NCI-H2196 (cell line): ENCODE data around the gene NECTIN1.

Experiments
- DNase-seq: peaks from one replicate; lab custom pipeline; 2025; ENCODE audit not compliant: unreplicated experiment; lab: John Stamatoyannopoulos, UW

Gene NECTIN1

DNA sequence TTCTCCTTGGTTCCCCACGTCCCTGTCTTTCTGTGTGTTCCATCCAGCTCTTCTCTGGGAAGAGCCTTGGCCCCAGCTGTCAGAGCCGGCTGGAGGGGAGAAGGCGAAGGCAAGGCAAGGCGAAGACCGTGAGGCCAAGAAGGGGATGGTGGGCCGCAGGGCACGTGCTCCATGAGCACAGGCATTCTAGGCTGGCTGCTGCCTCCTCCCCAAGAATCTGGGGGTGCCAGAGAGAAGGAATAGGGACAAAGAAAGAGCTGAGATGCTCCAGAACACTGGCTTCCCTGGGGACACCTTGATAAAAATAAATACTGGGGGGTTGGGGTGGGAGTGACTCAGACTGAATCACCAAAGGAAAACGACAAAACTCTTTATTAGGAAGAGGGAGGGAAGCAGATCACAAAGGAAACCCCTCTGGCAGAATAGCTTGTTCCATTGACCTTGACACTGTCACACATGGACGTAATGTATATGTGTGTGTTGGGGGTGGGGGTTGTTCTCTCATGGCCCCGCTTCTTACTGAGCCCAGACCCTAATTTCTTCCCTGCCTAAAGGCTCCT is 52.5 kb downstream of the NECTIN1 start:
- no peak for DNase-seq

DNA sequence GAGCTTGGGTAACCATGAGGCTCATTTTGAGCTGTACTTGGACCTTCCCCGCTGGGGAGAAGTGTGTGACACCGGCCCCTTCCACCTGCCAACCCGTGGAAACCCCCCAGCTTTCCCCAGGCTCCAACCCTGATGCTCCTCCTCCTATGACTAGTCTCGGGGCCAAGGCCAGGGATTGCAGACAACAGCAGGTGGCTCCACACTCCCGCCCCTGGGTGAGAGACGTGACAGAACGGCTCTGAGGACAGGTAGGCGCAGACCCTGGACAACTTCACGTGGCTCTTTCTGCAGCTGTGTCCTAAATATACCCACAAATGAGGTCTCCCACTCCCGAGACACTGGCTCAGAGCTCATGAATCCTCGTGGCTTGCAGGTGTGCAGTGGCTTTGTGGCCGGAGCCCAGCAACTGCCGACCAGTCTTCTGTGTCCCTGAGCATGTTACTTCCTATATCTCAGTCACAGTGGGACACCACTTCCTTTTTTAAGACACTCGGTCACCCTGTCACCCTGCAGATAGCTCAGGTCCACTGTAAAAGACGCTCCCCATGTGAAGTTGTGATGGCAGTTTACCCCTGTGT is 55.2 kb downstream of the NECTIN1 start:
- DNase-seq = peak; percentile 6

DNA sequence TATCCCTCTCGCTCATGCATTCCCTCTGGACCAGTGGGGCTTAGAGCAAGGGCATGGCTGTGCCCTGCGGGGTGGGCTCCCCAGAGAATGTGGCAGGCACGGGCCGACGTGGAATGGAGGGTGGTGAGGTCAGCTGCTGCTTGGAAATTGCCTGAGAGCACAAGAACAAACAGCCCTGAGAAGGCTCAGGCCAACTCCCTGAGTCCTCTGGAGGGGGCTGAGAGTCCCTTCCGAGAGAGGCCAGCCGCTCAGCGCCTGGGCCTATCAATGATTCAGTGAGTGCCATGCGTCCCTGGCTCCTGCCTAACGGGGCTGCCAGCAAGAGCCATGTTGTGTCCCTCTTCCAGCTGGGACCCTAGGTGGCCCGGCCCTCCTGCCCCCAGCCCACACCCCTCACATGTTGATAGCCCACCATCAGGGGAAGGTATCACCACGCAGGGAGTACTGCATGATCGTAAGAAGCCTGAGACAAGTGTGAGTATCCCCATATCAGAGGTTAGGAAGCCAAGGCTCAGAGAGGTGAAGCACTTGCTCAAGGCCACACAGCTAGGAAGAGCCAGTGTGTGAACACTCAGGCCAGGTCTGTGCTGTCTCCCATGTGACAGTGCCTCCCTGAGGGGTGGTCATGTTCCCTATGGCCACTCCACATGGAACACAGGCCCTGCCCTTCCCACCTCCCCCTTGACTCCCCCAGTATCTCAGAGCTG is 55.8 kb downstream of the NECTIN1 start:
- DNase-seq = no peak

DNA sequence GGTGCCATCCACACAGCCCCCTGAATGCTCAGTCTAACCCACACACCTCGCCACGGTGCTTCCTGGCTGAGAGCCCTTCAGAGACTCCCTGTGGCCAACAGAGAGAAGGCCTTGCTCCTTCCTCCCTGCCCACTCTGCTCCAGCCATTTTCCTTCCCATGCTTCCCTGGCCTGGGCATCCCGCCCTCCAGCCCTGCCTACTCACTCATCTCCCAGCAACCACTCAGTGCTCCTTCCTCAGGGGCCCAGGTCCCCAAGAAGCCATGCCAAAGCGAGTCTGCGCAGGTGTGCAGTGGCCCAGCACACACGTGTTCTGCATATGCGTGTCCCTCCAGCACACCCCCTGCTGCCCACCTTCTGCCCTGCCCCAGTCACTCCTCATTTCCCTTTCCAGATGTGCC is 56.4 kb downstream of the NECTIN1 start:
- no peak for DNase-seq

DNA sequence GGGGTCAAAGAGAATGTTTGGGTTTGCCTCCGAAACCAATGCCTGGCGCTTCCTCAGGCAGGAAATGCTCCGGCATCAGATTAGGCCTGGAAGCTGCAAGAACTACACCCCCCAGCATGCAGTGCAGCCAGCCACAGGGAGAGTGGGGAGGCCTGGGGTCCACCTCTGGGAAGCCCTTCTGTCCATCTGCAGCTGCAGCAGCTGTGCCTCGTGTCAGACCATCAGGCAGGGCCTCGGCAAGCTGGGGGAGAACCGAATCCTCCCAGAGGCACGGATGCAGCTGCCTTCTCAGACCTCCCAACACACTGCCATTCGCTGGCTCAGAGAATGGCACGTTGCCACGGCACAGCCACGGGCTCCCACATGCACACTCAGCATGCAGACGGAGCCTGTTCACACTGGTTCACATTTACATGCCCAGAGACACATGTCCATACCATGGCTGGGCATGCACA is 57.4 kb downstream of the NECTIN1 start:
- DNase-seq = peak; percentile 46

DNA sequence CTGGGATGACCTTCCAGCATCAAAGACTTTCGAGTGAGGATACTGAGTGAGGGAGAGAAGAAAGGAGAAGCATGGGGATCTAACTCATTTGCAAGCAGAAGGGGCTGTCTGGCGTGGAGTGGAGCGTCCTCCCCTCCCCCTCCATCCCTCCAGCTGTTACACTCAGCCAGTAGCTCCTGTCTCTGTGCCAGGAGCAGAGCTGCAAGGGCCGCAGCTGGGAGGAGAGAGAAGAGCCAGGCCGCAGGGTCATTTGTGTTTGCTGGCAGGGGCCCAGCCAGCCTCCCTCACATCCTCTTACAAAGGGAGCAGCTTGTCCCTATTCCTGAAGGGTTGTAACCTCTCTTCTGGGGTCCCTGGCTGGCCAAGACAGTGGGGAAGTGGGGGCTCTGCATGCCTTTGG is 57.9 kb downstream of the NECTIN1 start:
- DNase-seq = peak; percentile 79

DNA sequence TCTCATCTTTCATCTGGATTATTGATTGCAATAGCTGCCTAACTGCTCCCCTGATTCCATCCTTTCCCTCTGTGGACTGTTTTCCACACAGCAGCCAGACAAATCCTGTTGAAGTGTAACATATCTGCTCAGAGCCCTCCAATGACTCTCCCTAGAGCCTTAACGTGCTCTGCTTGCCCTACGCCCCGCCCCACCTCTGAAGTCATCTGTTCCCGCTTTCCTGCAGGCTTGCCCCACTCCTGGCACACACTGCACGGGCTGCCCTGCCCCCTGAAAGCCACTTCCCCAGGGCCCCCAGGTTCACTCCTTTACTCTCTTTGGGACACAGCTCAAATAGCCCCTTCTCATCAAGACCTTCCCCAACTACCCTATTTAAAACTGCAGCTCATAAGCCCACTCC is 59.5 kb downstream of the NECTIN1 start:
- no peak for DNase-seq

DNA sequence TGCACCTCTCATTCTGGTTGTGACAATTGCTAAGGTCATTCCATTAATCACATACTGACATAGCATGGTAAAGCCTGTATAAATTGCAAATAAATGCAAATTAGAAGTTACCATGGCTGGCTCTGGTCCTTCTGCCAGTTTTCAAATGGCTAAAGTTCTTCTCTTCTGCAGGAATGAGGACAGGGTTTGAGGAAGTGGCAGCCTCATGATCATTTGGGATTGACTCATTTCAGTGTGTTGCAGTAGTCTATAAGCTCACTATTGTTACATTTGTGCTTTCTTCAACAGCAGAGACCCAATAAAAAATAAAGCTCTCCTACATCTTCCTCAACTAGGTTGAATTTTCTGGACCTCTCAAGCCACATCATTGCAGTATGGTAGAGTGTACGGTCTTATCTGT is 60.3 kb downstream of the NECTIN1 start:
- DNase-seq = no peak

DNA sequence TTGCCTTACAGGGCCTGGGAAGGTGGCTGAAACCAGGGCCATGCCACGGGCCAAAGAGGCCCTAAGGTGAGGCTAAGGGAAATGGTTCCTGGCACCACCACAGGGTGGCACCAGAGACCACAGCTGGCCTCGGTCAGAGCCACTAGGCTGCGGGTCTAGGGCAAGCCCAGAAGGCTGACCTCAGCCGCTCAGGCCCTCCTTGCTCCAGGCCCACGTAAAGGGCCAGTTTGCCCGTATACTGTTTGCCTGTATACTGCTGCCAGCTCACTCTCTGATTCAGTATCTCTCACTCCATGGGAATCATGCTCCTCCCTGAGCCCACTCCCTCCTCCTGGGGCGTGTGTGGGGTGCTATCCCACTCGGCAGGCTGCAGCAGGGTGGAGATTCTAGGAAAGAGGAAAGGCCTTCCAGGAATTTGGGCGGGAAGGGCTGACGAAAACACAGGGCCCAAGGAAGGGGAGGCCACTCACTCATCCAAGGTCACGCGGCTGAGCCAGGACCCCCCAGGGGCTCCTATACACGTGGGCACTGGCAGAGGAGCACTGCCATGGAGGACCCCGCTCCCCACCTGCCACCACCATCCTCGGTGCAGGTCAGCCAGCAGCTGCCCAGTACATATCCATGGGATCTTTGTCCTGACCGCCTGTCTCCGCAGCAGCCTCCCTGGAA is 62.4 kb downstream of the NECTIN1 start:
- peak; percentile 87 for DNase-seq

DNA sequence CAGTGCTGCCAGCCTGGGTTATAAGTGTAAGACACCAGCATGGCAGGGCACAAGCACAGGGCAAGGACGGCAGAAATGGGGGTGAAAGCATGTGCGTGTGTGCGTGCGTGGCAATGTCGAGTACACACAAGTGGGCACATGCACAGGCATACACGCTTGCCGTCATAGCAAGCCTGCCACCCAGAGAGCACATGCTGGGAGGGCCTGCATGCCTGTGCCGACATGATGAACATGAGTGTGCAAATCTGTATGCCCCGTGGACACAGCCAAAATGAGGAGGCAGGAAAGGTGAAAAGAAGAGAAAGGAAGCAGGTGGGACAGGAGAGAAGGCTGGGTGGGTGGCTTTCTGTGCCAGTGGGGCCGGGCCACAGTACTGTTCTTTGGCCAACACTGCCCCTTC is 62.9 kb downstream of the NECTIN1 start:
- no peak for DNase-seq

DNA sequence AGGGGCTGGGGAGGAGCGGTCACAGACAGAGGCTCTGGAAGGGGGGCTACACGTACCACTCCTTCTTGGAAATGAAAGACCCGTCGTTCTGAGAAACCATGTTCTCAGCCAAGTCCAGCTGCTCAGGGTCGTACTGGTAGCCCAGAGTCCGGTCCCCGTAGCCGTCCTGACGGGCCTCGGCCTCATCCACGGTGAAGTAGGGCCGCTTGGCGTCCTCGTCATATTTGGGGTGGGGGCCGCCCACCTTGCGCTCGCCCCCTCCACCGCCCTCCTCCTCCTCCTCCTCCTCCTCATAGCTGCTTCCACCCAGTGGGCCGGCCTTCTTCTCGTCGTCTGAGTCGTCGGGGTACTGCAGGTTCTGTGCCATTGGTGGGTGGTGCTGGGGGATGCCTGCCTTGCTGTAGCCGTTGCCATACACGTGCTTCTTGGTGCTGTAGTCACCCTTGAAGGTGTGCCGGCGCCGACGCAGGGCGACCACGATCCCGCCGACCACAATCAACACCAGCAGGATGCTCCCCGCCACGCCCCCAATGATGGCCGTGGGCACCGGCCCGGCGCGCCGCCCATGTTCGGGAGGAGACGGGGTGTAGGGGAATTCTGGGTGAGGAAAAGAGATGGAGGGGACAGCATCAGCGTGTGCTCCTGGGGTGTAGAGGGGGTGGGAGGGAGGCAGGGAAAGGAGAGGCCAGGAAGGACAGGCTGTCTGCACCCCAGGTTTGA is 64.1 kb downstream of the NECTIN1 start:
- no peak for DNase-seq

DNA sequence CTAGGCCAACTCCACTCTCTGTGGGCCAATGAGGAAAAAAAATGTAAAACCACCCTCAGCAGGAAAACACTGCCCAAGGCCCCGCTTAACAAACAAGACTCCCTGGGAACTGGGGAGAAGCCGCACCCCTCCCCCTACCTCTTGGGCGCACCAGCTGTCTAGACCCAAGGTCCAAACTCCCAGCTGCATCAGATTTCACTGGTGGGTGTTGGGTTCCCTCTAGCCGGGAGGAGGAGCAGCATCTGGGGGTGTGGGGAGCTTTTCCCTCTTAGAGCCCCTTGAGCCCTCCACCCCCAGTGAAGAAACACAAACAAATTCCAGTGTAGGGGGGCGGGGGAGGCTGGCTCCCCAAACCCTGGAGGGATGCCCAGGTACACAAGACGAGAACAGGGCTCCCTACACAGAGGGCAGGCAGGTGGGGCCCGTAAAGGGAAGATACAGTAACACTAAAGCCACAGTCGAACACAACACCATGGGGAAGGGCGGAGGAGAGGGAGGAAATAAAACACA is 64.9 kb downstream of the NECTIN1 start:
- peak; percentile 77 for DNase-seq

DNA sequence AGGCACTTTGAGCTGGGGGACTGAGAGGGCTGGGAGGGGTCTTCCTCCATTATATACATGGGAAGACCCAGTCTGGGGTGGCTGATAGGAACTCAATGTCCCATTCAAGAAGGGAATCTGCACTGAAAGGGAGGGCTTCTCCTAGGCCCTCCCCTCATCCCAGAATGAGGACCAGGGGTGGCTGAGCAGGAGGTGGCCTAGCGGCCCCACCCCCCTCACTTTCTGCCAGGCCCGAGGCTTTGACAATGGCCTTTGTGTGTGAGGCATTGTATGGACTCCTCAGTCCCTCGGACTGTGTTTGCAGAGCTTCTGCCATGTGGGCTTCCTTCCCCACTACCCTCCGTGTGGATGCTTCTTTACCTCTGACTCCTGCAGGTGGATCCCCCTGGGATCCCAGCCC is 65.7 kb downstream of the NECTIN1 start:
- DNase-seq = no peak

DNA sequence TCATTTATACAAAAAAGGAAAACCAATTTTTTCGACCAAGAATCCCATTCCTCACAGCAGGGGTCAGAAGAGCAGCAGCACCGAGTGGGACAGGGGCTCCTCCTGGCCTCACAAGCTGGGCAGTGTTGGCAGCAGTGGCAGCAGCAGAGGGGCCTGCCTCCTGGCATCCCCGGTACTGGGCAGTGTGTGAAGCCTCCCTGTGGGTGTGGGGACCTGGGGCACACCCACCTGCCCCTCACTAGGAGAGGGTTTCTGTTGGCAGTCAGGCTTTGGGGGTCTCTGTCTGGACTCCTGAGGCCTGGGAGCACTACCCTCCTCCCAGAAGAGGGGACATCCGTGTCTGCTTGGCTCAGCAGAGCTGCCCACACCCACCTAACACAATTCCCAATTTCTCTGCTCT is 67.8 kb downstream of the NECTIN1 start:
- DNase-seq = no peak

DNA sequence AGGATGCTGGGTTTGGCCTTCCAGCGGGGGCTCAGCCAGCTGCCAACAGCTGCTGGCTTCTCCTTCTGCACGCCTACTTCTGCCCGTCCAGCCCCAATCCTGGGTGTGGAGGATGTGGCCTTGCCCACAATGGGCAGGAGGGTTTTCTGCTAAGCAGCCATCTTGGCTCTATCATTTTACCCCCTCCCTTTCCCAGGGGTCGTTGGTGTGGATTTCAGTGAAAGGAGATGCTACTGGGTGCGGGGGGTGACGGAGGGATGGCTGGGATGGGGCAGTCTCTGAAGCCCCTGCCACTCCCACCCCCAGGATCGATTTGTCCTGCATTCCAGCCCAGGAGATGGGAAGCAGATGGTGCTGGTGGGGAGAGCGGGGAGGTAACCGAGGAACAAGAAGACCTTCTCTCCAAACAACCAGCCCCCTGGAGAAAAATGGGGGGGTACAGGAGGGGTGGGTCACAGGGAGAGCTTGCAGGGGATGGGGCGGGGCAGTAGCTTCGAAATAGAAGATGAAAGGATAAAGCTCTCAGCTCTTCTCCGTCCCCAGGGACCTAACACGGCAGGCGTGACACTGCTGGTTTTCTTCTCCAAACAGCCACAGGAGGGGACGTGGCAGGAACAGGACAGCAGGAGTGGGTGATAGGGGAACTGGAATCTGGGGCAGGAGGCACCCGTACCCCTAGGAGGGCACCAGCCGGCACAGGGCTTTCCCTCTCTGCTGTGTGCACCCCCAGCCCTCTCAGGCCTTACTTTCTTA is 68.9 kb downstream of the NECTIN1 start:
- no peak for DNase-seq

DNA sequence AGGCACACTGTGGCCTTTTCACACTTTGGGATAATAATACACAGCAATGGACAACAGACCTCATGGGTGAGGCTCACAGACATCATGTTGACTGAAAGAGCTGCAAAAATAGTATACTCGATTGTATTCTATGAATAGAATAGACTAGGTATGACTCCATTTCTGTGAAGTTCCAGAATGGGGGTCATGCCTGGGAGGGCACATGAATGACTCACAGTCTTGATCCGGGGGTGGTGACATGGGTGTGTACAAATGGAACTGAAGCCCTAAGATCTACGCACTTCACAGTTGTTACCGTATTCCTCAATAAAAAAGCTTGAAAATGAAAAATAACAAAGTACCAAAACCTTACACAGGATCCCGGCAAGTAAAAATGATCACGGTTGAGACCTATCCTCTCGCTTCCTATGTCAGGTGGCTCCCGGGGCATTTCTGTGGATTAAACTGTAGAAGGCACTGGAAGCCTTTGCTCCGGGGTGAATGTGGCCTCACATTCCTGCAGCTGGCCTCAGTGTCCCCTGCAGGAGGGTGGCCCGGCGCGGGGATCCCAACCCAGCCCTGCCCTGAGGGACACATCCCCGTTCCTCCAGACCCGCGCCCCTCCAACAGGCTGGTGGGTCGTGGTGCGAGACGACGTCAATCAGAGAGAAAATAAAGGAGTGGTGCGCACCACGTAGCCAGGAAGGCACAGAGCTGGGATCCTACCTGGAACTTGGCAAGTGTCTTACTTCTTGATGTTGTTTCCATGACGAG is 75.9 kb downstream of the NECTIN1 start:
- no peak for DNase-seq

DNA sequence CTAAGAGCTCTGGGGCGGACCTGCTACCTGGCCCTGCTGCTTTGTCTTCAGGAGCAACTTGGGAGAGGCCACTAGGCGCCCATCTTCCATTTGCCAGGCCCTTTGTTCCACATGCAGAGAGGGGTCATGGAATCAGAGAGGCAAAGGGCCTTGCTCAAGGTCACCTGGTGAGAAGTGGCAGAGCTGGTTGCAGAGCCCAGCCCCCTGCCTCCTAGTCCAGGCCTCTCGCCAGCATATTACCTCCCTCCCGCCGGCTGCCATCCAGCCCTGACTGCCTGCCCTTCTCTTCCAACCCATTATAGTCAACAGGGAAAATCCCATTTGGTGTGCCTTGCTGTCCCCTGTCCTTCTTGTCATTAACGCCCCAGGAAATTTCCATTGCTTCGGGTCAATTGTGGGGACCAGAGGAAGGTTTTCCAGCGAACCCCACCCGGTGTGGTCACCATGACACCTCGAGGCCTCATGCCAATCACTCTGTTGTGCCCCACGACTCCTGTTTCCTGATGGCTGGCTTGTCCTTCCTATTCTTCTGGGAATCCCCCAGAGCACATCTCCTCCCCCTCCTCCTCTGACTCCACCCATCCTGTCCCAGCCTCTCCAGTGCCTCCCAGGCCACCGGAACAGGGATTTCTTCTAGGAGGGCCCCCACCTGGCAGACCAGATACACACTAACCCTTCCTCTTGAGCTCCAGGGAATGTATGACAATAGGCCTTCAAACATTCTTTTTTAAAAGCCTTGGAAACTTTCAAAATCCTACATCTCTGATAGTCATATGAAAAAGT is 77.0 kb downstream of the NECTIN1 start:
- DNase-seq = no peak

DNA sequence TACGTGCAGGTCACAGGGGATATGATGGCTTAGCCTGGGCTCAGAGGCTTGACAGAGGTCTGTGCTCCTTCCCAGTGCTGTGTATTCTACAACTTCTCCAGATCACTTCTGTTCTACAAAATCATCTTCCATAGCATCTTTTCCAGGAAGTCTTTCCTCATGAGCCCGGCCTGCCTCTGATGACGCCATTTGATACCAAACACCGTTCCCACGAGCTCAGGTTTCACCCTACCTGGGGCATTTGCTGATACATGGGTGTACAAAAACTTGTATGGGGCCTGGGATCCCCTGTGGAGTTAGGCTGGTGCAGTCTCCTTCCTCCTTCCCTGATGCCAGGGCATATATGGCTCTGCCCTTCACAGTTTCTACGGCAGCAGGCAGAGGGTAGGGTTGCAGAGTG is 78.7 kb downstream of the NECTIN1 start:
- DNase-seq = no peak

DNA sequence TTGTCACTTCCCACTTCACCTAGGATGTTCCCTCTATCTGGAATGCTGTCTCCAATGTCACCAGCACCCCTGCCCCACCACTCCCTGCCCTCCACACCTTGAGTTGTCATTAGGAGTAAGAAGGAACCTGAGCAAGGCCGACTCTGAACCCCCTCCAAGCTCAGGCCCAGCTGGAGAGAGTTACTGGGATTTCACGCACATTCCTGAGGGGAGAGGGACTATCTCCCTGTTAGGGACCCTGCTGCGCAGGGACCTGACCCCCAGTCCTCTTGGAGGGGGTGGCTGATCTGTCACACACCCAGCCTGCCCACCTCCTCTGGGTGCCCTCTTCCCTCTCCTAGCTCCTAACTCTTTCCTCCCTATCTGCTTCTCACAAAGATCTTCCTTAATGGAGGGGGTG is 81.7 kb downstream of the NECTIN1 start:
- no peak for DNase-seq
